Measurements from ENCODE around the gene KCNG4.

DNA sequence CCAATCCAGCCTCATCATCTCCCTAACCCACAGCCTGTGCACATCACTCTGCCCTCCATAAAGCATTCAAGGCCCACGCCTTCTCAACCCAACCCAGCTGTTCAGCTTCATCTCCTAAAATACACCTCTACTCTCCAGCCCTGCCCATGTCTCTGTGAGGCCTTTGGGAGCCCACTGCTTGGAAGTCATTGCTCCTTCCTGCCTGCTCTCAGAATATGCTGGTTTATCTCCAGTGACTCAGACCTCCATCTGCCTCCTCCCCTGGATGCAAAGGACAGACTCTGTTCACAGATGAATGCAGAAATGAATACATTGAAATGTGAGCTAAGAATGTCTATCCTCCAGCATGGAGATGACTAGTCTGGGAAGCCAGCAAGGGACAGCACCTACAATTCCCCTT lies 19.0 kb downstream of the KCNG4 start:
- TF ChIP-seq POLR2A (IDR thresholded peaks at IDR 0.05): no peak
- TF ChIP-seq, protein P1, sequence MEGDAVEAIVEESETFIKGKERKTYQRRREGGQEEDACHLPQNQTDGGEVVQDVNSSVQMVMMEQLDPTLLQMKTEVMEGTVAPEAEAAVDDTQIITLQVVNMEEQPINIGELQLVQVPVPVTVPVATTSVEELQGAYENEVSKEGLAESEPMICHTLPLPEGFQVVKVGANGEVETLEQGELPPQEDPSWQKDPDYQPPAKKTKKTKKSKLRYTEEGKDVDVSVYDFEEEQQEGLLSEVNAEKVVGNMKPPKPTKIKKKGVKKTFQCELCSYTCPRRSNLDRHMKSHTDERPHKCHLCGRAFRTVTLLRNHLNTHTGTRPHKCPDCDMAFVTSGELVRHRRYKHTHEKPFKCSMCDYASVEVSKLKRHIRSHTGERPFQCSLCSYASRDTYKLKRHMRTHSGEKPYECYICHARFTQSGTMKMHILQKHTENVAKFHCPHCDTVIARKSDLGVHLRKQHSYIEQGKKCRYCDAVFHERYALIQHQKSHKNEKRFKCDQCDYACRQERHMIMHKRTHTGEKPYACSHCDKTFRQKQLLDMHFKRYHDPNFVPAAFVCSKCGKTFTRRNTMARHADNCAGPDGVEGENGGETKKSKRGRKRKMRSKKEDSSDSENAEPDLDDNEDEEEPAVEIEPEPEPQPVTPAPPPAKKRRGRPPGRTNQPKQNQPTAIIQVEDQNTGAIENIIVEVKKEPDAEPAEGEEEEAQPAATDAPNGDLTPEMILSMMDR (IDR thresholded peaks at IDR 0.05): no peak
